Measurements from ENCODE around the gene SPTLC3.

The SPTLC3 gene

GRCh38 chr20:12984863-12985262, 23.9 kb upstream of the SPTLC3 start:
- no peak for DNase-seq (ENCODE audit: low read depth)
- no peak for TF ChIP-seq CTCF (IDR thresholded peaks at IDR 0.05; ENCODE audit: control insufficient read depth, extremely low read depth, insufficient read depth)
- no peak overlapping the region for H3K4me3 ChIP-seq (ENCODE audit: low read depth, low read length)

DNA sequence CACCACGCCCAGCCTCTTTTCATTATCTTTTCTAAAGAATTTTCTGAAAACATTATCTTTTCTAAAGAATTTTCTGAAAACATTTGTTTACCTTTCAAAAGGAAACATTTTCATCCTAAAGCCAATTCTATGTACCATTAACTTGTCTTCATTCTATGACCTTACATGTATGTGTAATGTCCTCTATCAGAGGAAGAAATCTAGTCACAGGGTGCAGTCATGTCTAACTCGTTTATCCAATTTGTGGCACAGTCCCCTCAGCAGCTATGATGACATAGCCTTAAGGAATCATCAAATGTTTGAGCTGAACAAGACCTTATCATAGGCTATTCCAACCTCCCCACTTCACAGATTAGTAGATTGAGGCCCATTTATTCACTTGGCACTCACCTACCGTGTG, 21.5 kb upstream of the SPTLC3 start:
- no peak for DNase-seq (ENCODE audit: low read depth)
- H3K4me3 ChIP-seq (ENCODE audit: low read depth, low read length) = no peak overlapping the region
- TF ChIP-seq CTCF (IDR thresholded peaks at IDR 0.05; ENCODE audit: control insufficient read depth, extremely low read depth, insufficient read depth) = no peak

DNA sequence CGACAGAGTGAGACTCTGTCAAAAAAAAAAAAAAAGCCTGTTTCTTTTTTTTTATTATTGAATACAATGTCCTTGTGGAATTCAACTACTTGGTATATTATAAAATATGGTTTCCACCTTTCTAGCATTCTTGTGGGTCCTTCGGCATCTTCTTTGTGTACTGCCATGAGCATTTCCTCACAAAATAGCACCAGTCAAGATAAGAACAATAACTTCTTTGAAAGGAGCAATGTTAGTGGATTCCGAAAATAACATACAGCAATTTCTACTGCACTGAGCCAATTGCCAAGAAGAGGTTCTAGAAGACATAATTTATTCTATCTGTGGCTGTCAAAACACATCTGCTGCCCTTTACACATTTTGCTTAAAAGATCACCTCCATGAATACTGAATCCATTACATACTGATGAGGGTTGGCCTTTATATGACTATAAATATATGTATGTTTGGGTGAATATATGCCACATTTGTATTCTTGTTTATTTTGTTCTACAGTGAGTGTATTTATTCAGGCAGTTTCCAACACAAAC, 19.1 kb upstream of the SPTLC3 start:
- no peak for TF ChIP-seq CTCF (IDR thresholded peaks at IDR 0.05; ENCODE audit: control insufficient read depth, extremely low read depth, insufficient read depth)
- DNase-seq (ENCODE audit: low read depth) = no peak
- no peak overlapping the region for H3K4me3 ChIP-seq (ENCODE audit: low read depth, low read length)

- no peak for DNase-seq (ENCODE audit: low read depth)
- no peak overlapping the region for H3K4me3 ChIP-seq (ENCODE audit: low read depth, low read length)
- TF ChIP-seq CTCF (IDR thresholded peaks at IDR 0.05; ENCODE audit: control insufficient read depth, extremely low read depth, insufficient read depth) = no peak
Observed at GRCh38 chr20:12997128-12997655, 11.6 kb upstream of the SPTLC3 start.

GRCh38 chr20:12998046-12998445, 10.7 kb upstream of the SPTLC3 start:
- TF ChIP-seq CTCF (IDR thresholded peaks at IDR 0.05; ENCODE audit: control insufficient read depth, extremely low read depth, insufficient read depth) = no peak
- H3K4me3 ChIP-seq (ENCODE audit: low read depth, low read length) = no peak overlapping the region
- no peak for DNase-seq (ENCODE audit: low read depth)

DNA sequence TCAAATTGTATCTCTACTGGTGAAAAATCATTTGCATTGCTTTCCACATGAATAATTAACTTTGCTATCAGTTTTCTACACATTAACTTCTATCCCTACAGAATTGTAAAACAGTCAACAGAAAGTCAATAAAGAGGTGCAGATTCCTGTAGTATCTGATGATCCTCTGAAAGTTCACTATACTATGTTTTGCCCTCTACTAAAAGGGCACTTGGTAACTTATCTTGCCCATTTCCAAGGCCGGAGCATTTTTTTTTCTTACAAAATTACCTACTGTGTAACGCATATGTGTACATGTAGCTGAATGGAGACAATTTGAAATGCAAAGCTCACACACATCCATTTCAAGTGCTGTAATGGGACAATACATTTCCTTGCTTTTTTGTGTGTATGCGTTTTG, 9.6 kb upstream of the SPTLC3 start:
- TF ChIP-seq CTCF (IDR thresholded peaks at IDR 0.05; ENCODE audit: control insufficient read depth, extremely low read depth, insufficient read depth) = no peak
- no peak overlapping the region for H3K4me3 ChIP-seq (ENCODE audit: low read depth, low read length)
- no peak for DNase-seq (ENCODE audit: low read depth)

DNA sequence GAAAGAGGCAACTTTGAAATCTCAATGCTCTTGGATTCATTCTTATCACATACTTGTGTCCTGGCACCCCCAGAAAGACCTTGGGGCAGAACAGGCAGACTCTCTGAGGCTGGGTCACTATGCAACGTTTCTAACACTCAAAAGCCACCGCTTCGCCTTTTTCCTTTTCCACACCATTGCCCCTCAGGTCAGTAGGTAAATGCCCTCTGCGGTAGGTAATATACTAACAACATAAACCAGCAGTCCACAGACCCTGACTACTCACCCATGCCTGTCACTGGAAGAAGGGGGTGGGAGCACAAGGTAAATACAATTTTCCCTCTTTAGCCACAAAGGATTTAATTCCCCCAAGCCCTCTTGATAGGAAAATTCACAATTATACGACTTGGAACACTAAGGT, 6.5 kb upstream of the SPTLC3 start:
- DNase-seq (ENCODE audit: low read depth) = no peak
- H3K4me3 ChIP-seq (ENCODE audit: low read depth, low read length) = no peak overlapping the region
- no peak for TF ChIP-seq CTCF (IDR thresholded peaks at IDR 0.05; ENCODE audit: control insufficient read depth, extremely low read depth, insufficient read depth)
